Vagina (tissue), 2 donors: Measurements from ENCODE around the gene NTRK3. TPM values are rescaled to one million over a fixed set of nuclear protein-coding genes. Genes with fewer than 3 reads are reported as not detected.

Experiments
- DNase-seq, 2 donors: peaks; one replicate each; pipeline ENCODE4 v3.0.0-alpha.2; 2017; ENCODE audit errors: extremely low spot score in 2 of 2
- H3K27ac ChIP-seq: fragments of 200-600 bp; sonication (generic); one replicate; pipeline ENCODE4 v1.5.1; 2019
- H3K27me3 ChIP-seq: fragments of 200-600 bp; sonication (generic); one replicate; pipeline ENCODE4 v1.5.1; 2019
- H3K36me3 ChIP-seq, 2 donors: fragments of 200-600 bp; sonication (generic); one replicate each; pipeline ENCODE4 v1.5.1; 2017 to 2019
- H3K4me1 ChIP-seq: fragments of 200-600 bp; sonication (generic); one replicate; pipeline ENCODE4 v1.5.1; 2019
- H3K4me3 ChIP-seq, 2 donors: fragments of 200-600 bp; sonication (generic); 1 replicate in 1 of 2; 2 replicates in 1 of 2; pipeline ENCODE4 v1.5.1; 2016 to 2019
- H3K9me3 ChIP-seq: fragments of 200-600 bp; sonication (generic); one replicate; pipeline ENCODE4 v1.5.1; 2019
- POLR2A ChIP-seq, 2 donors: fragments of 450-650 bp; IDR thresholded peaks; one replicate each; pipeline ENCODE4 v1.6.1; 2017; ENCODE audit warnings: antibody characterized with exemption in 2 of 2, mild to moderate bottlenecking in 2 of 2, moderate library complexity in 2 of 2
- POLR2AphosphoS5 ChIP-seq, 2 donors: sonication (generic); formaldehyde crosslinking; IDR thresholded peaks; one replicate each; pipeline ENCODE4 v1.9.0; 2017; ENCODE audit warnings: antibody characterized with exemption in 2 of 2, mild to moderate bottlenecking in 2 of 2, low read depth in 1 of 2; ENCODE audit not compliant: insufficient read depth in 1 of 2
- intact Hi-C: fragments of 100-400 bp; cut with DNase I; formaldehyde crosslinking; loops from one replicate; pipeline ENCODE4 v1.15.1; 2023
- total RNA-seq: library from RNA; depleted of rRNA; stranded (reverse); fragments of >200 nt; gene quantifications from one replicate; pipeline ENCODE4 v1.2.3, GENCODE V29; 2016
- TF ChIP-seq, protein P1 (sequence below), 3 experiments: fragments of 450-650 bp in 2 of 3; fragments of 200-600 bp in 1 of 3; sonication (generic) in 1 of 3; IDR thresholded peaks; one replicate each; pipeline ENCODE4 v1.5.1; 2017 to 2019; ENCODE audit warnings: antibody characterized with exemption in 3 of 3, mild to moderate bottlenecking in 2 of 3, moderate library complexity in 2 of 3

NTRK3 gene
- total RNA-seq, 1 donor from 2014 or later = 4.9 TPM

DNA sequence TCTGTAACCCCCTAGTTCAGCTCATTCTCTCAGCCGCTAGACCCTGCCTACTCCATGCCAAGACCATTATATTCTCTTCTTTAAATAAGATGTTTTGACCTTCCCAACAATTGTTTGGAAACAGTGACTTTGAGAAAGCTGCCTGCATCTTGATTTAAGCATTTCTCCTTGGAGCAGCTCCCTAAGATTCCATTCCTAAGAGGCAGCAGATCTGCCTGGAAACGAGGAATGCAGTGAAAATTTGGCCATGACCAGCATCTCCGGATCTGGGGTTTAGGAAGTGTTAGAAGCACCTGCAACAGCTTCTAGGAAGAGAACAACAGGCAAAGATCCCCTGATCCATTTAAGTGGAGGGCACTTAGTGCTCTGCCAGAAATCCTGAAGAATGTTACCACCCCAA lies 235.7 kb downstream of the NTRK3 start:
- TF ChIP-seq POLR2A (IDR thresholded peaks at IDR 0.05) = no peak
- TF ChIP-seq, protein P1, sequence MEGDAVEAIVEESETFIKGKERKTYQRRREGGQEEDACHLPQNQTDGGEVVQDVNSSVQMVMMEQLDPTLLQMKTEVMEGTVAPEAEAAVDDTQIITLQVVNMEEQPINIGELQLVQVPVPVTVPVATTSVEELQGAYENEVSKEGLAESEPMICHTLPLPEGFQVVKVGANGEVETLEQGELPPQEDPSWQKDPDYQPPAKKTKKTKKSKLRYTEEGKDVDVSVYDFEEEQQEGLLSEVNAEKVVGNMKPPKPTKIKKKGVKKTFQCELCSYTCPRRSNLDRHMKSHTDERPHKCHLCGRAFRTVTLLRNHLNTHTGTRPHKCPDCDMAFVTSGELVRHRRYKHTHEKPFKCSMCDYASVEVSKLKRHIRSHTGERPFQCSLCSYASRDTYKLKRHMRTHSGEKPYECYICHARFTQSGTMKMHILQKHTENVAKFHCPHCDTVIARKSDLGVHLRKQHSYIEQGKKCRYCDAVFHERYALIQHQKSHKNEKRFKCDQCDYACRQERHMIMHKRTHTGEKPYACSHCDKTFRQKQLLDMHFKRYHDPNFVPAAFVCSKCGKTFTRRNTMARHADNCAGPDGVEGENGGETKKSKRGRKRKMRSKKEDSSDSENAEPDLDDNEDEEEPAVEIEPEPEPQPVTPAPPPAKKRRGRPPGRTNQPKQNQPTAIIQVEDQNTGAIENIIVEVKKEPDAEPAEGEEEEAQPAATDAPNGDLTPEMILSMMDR (IDR thresholded peaks at IDR 0.05) = no peak
- TF ChIP-seq POLR2AphosphoS5 (IDR thresholded peaks at IDR 0.05; ENCODE audit: insufficient read depth in 1 of 2, low read depth in 1 of 2) = no peak
- H3K27me3 ChIP-seq = no peaks in the 10 kb centered on the region
- no peaks in the 10 kb centered on the region for H3K9me3 ChIP-seq
- DNase-seq = no peak
- H3K4me1 ChIP-seq = no peaks in the 10 kb centered on the region
- intact Hi-C loops = no loop called here
- no peaks in the 10 kb centered on the region for H3K36me3 ChIP-seq
- H3K27ac ChIP-seq = no peak overlapping the region
- H3K4me3 ChIP-seq = no peak overlapping the region

DNA sequence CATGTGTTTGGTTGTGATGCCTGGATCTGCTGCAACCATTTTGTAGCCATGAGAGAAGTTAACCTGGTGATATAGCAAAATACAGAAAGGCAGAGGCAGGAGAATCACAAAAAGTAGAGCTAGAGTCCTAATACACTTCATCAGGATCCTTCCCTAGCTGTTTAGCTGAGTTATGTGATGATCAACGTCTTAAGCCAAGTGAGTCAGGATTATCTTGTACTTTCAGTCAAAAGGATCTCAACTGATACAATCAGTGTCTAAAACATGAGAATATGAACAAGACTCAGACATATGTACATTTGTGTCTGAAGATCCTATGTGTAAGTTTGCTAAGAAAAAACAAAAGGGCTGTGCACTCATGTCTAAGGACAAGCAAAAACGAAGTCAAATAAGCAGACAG lies 236.9 kb downstream of the NTRK3 start:
- TF ChIP-seq POLR2AphosphoS5 (IDR thresholded peaks at IDR 0.05; ENCODE audit: insufficient read depth in 1 of 2, low read depth in 1 of 2) (no peak), POLR2A (IDR thresholded peaks at IDR 0.05) (no peak)
- TF ChIP-seq, protein P1 (IDR thresholded peaks at IDR 0.05) = no peak
- H3K27ac ChIP-seq = no peak overlapping the region
- intact Hi-C loops = no loop called here
- DNase-seq = no peak
- H3K4me1 ChIP-seq = no peaks in the 10 kb centered on the region
- H3K4me3 ChIP-seq = no peak overlapping the region
- H3K9me3 ChIP-seq = no peaks in the 10 kb centered on the region
- H3K27me3 ChIP-seq = no peaks in the 10 kb centered on the region
- H3K36me3 ChIP-seq = no peaks in the 10 kb centered on the region

DNA sequence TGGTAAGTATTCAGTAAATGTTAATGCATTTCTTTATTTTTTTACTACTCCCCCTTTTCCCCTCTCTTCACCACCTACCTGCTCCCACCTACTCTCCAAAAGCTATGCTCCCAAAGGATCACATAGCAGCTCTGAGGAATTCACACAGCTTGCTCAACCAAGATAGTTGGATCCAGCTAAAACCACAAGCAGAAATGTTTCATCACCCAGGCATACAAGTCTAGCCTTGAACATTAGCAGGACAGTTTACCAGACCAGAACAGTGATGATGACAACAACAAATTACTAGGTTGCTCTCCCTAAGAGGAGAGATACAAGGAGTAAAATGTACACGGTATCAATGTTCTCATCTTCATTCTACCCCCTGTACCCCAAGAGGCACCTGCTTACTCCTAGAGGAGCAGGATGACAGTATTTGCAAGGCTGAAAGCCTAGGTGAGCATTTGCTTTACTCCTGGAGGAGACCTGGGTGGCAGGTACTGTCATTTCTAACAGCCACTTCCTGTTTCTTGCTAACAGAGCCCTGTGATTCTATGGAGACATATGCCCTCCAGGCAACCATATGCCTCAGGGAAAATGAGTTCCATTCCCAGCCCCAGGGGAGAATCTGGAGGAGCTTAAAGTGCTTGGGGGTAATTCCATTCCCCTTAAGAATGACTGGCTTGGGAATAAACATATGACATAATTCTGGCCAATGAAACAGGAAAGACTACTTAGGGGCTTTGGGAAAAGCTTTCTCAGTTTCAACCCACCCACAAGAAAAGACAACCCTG lies 237.5 kb downstream of the NTRK3 start:
- H3K27ac ChIP-seq = no peak overlapping the region
- no peak for DNase-seq
- intact Hi-C loops = no loop called here

GRCh38 chr15:88017753-88018152 lies 238.8 kb downstream of the NTRK3 start:
- DNase-seq = no peak
- Histone ChIP-seq H3K27me3 (no peaks in the 10 kb centered on the region), H3K9me3 (no peaks in the 10 kb centered on the region), H3K4me3 (no peak overlapping the region), H3K36me3 (no peaks in the 10 kb centered on the region), H3K4me1 (no peaks in the 10 kb centered on the region), H3K27ac (no peak overlapping the region)
- intact Hi-C loops = no loop called here
- no peak for TF ChIP-seq POLR2A (IDR thresholded peaks at IDR 0.05)
- TF ChIP-seq, protein P1 (IDR thresholded peaks at IDR 0.05) = no peak
- no peak for TF ChIP-seq POLR2AphosphoS5 (IDR thresholded peaks at IDR 0.05; ENCODE audit: insufficient read depth in 1 of 2, low read depth in 1 of 2)

More for the DNA sequence above, 237.5 kb downstream of the NTRK3 start:
- TF ChIP-seq POLR2AphosphoS5 (IDR thresholded peaks at IDR 0.05; ENCODE audit: insufficient read depth in 1 of 2, low read depth in 1 of 2) (no peak), POLR2A (IDR thresholded peaks at IDR 0.05) (no peak)
- TF ChIP-seq, protein P1 (IDR thresholded peaks at IDR 0.05) = no peak
- Histone ChIP-seq H3K36me3 (no peaks in the 10 kb centered on the region), H3K4me1 (no peaks in the 10 kb centered on the region), H3K27me3 (no peaks in the 10 kb centered on the region), H3K9me3 (no peaks in the 10 kb centered on the region), H3K4me3 (no peak overlapping the region)

DNA sequence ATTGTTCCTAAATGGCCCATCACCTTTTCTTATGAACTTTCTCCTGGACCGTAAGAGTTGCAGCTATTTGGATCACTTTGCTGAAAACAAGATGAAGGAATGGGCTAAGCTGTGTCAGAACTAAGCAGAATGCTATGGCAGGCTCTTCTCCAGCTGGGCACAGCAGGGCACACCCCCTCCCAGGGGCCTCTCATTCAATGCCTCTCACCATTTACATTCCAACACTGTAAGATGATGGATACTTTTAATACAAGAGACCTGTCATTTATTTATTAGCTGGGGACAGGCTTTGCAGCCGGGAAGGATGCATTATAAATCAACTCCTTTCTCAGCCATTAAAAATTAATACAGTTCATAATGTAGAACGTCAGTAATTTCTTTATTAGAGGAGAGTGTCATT lies 240.1 kb downstream of the NTRK3 start:
- Histone ChIP-seq H3K27ac (no peak overlapping the region), H3K27me3 (no peaks in the 10 kb centered on the region), H3K4me3 (no peak overlapping the region), H3K4me1 (no peaks in the 10 kb centered on the region), H3K36me3 (no peaks in the 10 kb centered on the region), H3K9me3 (no peaks in the 10 kb centered on the region)
- no peak for DNase-seq
- intact Hi-C loops = no loop called here
- TF ChIP-seq POLR2A (IDR thresholded peaks at IDR 0.05) = no peak
- TF ChIP-seq, protein P1 (IDR thresholded peaks at IDR 0.05) = no peak
- TF ChIP-seq POLR2AphosphoS5 (IDR thresholded peaks at IDR 0.05; ENCODE audit: insufficient read depth in 1 of 2, low read depth in 1 of 2) = no peak
